ENCODE measurements around the gene UPF3A.

The UPF3A gene

GRCh38 chr13:114314074-114314912 is 32.9 kb downstream of the UPF3A start, which contains the start of gene CHAMP1 (continued):
- no peak for TF ChIP-seq ZNF704 (tag by site-specific recombination; IDR thresholded peaks at IDR 0.05)
- no peak for TF ChIP-seq ZNF114 (tag by site-specific recombination; IDR thresholded peaks at IDR 0.05)
- no peak for TF ChIP-seq ZNF654 (tag by site-specific recombination; IDR thresholded peaks at IDR 0.05; ENCODE audit: low read depth)
- peak; percentile 76 for TF ChIP-seq SP2 (tag by site-specific recombination; IDR thresholded peaks at IDR 0.05)
- TF ChIP-seq ZNF513 (tag by site-specific recombination; IDR thresholded peaks at IDR 0.05) = no peak
- TF ChIP-seq ZBTB48 (tag by site-specific recombination; IDR thresholded peaks at IDR 0.05) = no peak
- TF ChIP-seq ZNF785 (tag by site-specific recombination; IDR thresholded peaks at IDR 0.05) = no peak
- TF ChIP-seq ZNF23 (tag by site-specific recombination; IDR thresholded peaks at IDR 0.05; ENCODE audit: borderline replicate concordance) = no peak
- TF ChIP-seq ZNF2 (tag by site-specific recombination; IDR thresholded peaks at IDR 0.05) = no peak
- no peak for TF ChIP-seq ZNF670 (tag by site-specific recombination; IDR thresholded peaks at IDR 0.05; ENCODE audit: low read depth)
- peak; percentile 19; the same call in 1 of the 2 replicates for TF ChIP-seq ZBTB17 (tag by site-specific recombination; IDR thresholded peaks at IDR 0.05)
- TF ChIP-seq ZNF157 (tag by site-specific recombination; IDR thresholded peaks at IDR 0.05) = no peak
- TF ChIP-seq ZBTB10 (tag by site-specific recombination; IDR thresholded peaks at IDR 0.05) = no peak
- TF ChIP-seq PRDM6 (tag by site-specific recombination; IDR thresholded peaks at IDR 0.05) = no peak
- TF ChIP-seq ZSCAN30 (tag by site-specific recombination; IDR thresholded peaks at IDR 0.05) = peak; percentile 76
- TF ChIP-seq ZNF416 (tag by site-specific recombination; IDR thresholded peaks at IDR 0.05) = no peak
- peak; percentile 88; the same call in 1 of the 2 replicates for TF ChIP-seq ZNF76 (tag by site-specific recombination; IDR thresholded peaks at IDR 0.05; ENCODE audit: borderline replicate concordance, low read depth)
- peak; percentile 76 for TF ChIP-seq IKZF3 (tag by site-specific recombination; IDR thresholded peaks at IDR 0.05)
- TF ChIP-seq ZBTB6 (tag by site-specific recombination; IDR thresholded peaks at IDR 0.05) = peak; percentile 84; the same call in 1 of the 2 replicates
- TF ChIP-seq ZNF776 (tag by site-specific recombination; IDR thresholded peaks at IDR 0.05; ENCODE audit: borderline replicate concordance) = no peak
- no peak for TF ChIP-seq CTCF (tag by site-specific recombination; IDR thresholded peaks at IDR 0.05)
- TF ChIP-seq ZBTB7A (tag by site-specific recombination; IDR thresholded peaks at IDR 0.05; ENCODE audit: low read depth) = no peak
- no peak for TF ChIP-seq ZNF239 (tag by site-specific recombination; IDR thresholded peaks at IDR 0.05)
- TF ChIP-seq GLI2 (tag by site-specific recombination; IDR thresholded peaks at IDR 0.05; ENCODE audit: borderline replicate concordance, low read depth) = no peak
- no peak for TF ChIP-seq ZNF350 (tag by site-specific recombination; IDR thresholded peaks at IDR 0.05)
- no peak for TF ChIP-seq ZNF335 (tag by site-specific recombination; conservative IDR thresholded peaks at IDR 0.05)
- TF ChIP-seq SCRT1 (tag by site-specific recombination; IDR thresholded peaks at IDR 0.05; ENCODE audit: borderline replicate concordance) = no peak
- no peak for TF ChIP-seq SETDB1 (IDR thresholded peaks at IDR 0.05; ENCODE audit: insufficient read length, low read length)
- TF ChIP-seq WT1 (tag by site-specific recombination; IDR thresholded peaks at IDR 0.05) = no peak
- TF ChIP-seq FEZF1 (tag by site-specific recombination; IDR thresholded peaks at IDR 0.05) = no peak
